Measurements from ENCODE around the gene TGFBR2.
"Not testable (repeated sequence)": the region's sequence is repeated elsewhere in the genome, so short reads cannot be mapped to it uniquely, and the experiment has no call there.

TGFBR2 gene

DNA sequence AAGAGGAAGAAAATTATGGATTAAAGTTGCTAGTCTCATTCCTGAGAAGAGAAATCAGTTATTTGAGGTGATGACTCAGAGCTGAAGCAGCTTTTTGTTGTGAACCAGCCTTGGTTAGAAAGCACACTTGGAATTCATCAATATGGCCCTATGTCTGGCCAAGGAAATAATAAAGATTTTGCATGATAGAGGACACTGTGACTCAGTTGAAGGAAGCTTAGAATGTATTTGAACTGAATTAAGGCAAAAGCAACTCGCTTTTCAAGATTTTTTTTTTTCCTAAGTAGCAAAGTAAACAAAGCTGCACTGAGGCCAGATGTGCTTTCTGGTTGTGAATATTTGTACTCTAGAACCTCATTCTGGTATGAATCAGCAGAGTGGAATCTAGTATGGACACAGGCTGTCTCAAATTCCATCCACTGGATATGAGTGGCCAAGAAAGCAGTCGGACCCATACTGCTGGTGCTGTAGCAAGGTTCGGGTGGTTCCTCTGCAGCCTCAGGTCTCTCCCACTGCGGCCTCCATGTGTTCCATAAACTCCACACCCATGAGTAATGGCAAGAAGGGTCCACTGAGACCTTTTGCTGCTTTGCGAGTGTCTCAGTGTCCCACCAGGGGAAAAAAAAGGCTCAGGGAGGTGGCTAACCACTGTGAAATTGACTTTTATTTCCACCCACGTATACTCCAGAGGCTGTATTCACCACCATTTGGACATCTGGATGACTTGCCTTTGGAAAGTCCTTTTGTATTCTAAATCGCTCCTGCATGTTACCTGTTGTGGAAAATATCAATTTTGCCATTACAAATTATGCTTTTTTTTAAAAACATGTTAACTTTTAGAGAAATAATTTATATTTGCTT lies 53.1 kb downstream of the TGFBR2 start:
- DNase-seq = no peak

DNA sequence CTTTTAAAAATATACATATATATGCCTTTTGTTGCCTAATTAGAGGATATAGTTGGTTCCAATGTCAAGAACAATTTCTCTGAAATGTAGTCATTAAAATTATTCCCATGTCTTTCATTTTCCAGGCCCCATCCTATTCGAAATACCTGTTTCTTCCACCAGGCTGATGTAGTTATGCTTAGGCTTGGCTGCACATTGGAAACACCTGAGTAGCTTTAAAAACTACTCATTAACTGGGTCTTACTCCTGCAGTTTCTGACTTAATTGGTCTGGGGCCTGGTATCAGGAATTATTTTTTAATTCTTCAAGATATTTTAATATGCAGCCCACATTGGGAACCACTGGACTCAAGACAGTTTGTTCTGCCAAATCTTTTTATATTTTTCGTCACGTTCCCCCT lies 53.7 kb downstream of the TGFBR2 start:
- DNase-seq = no peak

DNA sequence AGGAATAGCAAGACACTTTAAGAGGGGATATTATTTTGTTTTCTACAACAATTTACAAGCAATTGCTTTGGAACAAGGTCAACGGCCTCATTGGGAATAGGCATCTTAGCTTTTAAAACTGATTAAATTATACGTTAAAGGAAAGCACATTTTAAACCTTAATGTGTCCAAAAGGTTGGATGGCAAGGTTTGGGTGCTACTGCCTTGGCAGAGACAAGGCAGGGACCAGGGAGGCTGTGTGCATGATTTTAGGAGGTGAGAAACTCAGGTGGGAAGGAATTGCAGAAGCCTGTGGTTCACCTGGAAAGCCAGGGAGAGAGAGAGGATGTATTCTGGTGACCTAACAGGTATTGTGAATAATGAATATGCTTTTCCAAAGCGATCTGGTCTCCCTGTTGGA lies 54.3 kb downstream of the TGFBR2 start:
- DNase-seq = no peak

DNA sequence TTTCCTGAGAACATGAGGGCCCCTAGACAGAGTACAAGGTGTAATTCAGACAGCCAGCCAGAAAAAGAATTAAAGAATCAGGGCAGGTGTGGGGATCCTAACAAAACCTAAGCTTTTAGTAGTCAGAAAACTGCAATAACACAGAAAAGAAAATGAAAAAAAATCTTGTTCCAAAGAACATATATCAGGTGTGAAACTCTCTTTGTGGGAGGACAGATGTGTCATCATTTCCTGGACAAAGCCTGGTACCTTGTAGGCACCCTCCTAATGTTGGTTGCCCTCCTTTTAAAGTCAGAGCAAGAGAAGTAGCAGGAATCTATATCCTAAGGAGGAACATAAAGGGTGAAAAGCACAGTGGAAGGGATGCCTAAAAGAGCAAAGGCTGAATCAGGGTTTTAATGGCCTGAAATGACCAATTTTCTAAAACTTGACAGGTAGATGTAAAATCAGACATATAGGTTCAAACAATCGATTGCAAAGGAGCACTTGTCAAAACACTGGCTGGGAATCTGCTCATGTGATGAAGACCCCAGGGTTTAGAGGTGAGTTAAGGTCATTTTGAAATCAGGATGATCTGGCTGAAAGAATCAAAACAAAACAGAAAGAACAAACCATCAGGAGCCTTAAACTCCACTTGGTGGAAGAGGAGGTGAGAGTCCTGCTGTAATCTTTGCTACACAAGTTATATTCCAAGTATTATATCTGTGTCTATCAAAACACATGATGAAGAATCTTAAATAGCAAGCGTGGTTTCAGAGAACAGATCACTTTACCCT lies 54.9 kb downstream of the TGFBR2 start:
- no peak for DNase-seq

DNA sequence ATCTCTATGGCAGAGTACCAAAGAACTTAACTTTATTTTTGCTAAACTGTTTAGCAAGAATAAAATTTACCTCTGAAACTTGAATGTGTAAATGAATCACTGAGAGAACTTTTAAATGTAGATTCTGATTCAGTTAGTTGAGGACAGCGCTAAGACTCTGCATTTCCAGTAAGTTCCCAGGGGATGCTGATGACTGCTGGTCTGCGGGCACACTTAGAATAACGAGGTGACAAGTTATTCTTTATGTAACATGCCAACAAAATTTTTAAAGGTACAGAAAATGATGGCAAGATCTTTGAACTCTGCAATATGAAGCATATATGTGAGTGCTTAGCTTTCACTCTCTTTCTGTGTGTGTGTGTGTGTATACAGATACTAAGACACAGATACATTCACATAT lies 56.4 kb downstream of the TGFBR2 start:
- DNase-seq = no peak

DNA sequence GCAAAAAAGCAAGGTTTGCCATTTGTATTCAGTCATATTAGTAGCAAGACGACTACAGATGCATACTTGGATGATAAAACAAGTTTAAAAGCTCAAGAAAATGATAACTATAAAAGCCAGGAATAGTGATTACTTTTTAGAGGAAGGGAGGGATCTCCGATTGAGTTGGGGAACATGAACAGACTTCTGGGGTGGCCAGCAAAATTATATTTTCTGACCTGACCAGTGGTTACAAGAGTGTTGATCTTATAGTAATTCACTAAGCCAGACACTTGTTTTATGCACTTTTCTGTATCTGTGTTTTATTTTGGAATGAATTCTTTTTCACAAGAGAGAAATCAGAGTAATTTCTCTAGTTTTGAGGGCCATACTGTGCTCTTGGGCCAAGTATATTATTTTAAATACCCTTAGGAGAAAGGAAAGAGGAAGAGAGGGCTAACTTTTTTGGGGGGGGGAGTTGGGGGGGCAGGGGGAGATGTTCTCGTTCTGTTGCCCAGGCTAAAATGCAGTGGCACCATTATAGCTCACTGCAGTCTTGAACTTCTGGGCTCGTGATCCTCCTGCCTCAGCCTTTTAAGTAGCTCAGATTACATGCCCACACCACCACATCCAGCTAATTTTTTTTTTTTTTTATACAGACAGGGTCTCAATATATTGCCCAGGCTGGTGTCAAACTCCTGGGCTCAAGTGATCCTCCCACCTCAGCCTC lies 57.3 kb downstream of the TGFBR2 start:
- DNase-seq = no peak

DNA sequence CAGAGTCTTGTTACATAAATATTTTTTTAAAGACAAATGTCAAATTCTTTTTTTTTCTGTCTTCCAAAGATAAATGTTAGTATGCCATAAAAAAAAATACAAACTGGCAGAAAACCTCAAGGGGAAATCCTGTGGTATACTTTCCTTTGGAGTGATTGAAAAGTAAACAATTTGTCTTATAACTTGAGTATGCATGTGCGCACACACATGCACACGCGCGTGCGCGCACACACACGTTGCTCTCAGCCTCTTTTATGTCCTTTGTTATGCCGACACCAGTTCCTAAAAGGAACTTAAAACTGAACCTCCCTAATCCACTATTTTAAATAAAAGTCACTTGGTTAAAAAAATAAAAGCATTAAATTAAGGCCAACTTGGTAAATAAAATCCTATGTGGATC lies 58.1 kb downstream of the TGFBR2 start:
- DNase-seq = no peak

DNA sequence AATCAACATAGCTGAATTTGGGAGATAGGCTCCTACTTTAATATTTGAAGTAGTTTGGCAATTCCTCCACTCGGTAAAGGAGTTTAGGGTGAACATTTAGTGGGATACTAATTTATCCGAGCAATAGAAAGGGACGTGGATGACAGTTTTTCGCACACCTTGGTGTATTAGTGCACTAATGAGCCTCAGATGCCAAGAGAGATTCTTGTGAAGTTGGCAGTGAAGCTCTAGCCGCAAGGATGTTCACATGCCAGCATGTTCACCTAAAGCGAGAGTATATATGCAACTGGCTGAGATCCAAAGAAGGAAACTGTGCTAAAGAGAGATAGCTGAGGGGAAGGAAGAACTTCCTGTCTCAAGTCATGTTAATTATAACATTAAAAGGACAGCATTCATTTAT lies 58.5 kb downstream of the TGFBR2 start:
- DNase-seq = no peak

DNA sequence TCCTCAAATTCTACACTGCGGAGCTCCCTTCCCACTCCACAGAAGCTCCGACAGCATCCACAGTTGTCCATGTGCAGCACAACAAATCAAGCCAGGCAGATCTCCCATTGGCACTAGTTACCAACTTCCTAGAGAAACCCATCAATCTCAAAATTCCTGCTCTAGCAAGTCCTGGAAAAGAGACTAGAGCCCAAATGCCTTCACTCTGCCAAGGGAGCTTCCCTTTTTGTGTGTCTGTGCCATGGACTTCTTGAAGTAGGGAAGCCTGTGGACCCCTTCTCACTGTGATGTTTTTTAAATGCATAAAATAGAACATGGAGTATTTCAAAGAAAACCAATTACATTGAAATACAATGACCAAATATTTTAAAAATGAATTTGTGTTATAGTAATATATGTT lies 59.1 kb downstream of the TGFBR2 start:
- DNase-seq = no peak

DNA sequence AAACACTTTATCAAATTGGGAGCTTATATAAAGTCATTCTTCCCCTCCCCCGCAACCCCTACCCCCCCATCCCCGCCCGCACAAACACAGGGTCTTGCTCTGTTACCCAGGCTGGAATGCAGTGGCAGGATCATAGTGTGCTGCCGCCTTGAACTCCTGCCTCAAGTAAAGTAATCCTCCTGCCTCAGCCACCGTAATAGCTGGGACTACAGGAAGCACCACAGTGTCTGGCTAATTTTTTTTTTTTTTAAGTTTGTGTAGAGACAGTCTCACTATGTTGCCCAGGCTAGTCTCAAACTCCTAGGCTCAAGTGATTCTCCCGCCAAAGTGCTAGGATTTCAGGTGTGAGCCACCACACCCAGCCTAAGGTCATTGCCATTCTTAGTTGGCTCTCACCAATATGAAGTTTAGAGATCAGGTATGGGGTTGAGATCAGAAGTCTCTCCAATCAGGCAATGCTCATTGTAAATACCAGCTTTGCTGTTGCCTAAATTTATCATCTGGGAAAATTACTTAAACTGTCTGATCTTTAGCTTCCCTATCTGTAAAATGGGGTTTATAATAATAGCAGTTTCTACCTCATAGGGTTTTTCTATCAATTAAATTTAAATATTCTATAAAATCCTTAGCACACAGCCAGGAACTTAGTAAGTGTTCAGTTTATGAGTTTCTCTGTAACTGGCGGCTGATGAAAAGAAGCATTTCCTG lies 60.3 kb downstream of the TGFBR2 start:
- DNase-seq = no peak

DNA sequence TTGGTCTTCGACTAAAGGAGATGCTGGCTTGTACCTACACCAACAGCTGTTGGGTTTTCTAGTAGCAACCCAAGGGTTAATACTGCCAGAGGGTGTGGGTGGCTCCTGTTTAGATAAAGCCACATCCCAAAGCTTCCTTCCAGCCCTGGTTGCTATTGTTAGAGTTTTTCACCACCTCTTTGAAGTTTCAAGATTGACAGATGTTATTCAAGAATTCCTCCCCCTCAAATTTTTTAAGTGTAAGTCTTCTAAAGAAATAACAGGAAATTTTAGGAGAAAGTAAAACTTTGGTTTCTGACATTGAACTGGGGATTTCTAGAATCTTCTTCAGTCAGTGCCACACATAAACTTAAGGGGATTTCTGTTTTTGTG lies 60.9 kb downstream of the TGFBR2 start:
- no peak for DNase-seq

DNA sequence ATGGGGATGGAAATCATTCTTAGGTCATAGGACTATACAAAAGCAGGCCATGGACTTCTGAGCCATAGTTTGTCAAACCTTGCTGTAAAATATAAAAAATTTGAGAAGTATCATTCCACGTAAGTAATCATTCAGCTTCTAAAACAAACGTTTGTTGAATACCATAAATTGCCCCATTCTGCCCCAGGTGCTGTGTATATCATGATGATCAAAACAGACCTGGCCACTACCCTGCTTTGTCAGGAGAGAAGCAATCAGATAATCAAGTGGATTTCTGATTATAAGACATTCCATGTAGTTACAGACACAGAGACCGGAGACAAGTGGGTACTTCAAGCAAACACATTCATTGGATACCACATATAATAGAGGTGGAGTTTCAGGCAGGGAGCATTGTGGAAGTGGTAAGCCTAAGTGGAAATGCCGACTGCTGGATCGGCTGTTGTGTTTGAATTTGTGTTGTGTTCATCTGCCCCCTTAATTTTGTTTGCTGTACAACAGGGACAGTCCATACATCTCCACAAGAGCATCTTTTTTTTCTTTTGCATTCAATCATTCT lies 61.7 kb downstream of the TGFBR2 start:
- no peak for DNase-seq

DNA sequence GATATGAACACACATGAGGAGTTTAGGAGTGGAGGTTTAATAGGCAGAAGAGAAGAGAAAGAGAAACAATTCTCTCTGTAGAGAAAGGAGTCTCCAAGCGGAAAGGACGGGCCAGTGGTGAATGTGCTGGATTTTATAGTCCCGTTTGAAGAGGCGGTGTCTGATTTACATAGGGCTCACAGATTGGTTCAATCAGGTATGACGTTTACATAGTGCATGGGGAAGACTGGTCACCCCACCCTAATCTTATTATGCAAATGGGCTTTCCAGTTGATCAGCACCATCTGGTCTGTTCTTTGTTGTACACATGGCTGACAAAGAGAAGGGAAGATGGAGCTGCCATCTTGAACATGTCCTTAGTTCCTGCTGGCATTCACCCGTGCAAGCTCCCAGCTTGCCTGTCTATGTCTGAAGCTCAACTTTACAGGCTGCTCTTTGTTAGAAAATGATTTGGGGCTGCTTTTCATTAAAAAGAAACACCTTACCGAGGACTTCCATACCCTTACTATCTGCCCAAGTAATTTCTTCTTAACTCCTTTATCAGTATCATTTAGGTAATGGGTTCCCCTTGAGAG lies 63.0 kb downstream of the TGFBR2 start:
- not testable (repeated sequence) for DNase-seq

DNA sequence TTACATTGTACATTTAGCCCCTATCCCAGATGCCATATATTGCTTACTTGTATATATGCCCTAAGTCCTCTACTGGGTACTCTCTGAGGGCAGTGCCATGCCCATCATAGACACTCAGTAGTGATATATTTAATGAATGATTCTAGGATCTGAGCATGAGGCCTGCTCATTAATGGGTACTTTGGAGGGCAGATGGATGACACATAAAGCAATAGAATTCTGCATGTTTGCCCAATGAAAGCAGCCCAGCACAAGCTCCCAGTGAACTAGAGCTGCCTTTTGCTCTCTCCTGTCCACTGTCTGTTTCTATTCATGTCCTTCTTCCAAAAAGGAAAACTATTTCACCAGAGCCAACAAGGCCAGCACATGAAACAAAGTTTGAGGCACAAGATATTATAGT lies 63.9 kb downstream of the TGFBR2 start:
- DNase-seq = no peak

DNA sequence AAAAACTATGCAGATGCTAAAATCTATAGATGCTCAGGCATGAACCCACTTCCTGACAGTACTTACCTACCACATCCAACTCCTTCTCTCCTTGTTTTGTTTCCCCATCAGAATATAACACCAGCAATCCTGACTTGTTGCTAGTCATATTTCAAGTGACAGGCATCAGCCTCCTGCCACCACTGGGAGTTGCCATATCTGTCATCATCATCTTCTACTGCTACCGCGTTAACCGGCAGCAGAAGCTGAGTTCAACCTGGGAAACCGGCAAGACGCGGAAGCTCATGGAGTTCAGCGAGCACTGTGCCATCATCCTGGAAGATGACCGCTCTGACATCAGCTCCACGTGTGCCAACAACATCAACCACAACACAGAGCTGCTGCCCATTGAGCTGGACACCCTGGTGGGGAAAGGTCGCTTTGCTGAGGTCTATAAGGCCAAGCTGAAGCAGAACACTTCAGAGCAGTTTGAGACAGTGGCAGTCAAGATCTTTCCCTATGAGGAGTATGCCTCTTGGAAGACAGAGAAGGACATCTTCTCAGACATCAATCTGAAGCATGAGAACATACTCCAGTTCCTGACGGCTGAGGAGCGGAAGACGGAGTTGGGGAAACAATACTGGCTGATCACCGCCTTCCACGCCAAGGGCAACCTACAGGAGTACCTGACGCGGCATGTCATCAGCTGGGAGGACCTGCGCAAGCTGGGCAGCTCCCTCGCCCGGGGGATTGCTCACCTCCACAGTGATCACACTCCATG lies 65.3 kb downstream of the TGFBR2 start:
- DNase-seq = no peak

DNA sequence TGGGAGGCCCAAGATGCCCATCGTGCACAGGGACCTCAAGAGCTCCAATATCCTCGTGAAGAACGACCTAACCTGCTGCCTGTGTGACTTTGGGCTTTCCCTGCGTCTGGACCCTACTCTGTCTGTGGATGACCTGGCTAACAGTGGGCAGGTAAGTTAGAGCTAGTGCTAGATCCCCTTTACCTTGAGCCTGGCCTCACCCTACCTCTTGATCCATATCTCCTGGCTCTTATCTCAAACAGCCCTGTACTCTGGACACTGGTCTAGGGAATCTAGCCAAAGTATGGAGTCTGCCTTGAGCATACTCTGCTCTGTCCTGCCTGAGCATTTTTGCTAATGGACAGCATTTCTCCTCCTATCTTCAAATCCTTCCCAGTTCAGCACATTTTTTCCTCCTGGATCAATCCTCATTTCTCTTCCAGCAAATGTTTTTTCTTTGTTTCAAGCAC lies 65.9 kb downstream of the TGFBR2 start:
- DNase-seq = no peak

DNA sequence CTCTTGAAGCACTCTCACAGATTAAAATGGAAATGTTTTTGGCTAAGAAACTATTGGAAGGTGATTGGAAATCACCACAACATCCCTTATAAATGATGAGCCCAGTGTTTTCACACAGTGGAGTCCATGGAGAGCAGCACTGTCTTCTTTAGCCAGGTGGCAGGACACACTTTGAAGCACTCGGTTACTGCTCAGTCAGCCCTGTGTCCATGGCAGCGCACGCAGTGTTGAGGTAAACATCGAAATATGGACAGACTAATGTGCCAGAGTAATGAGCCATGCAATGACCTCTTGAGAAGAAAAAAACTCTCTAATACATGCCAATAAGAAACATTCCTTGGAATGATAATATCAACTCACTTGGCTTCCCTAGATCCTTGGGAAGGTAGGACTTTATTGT lies 66.6 kb downstream of the TGFBR2 start:
- DNase-seq = no peak

DNA sequence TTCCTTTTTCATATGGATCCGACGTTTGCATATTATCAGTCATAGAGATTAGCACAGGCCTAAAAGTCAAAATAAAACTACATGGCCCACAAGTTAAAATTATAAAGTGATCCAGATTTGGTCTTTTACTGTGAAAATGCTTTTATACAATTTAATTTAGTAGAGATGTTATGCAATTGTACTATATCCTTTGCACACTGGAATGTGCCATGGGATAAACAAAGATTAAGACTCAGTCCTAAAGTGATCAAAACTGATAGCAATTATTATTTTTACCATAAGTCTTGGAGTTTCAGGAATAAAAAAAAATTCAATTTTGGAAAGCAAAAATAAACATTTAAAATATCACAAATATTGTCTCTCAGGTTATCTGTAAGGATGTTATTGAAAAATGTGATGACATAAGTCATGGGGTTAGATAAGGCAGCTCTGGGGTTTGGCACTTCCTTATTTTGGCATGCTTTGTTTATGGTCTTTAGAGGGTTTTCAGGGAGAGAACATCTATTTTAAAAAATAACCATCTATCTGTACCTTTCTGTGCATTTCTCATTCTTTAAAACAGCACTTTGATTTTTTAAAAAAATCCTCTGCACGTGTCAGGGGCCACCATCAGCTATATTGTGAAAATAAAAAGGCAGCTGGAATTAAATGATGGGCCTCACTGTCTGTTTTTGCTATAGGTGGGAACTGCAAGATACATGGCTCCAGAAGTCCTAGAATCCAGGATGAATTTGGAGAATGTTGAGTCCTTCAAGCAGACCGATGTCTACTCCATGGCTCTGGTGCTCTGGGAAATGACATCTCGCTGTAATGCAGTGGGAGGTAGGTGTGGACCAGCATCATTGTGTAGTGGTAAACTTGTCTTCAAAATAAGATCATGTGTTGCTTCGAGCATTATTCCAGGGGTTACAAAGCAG lies 67.3 kb downstream of the TGFBR2 start:
- no peak for DNase-seq

DNA sequence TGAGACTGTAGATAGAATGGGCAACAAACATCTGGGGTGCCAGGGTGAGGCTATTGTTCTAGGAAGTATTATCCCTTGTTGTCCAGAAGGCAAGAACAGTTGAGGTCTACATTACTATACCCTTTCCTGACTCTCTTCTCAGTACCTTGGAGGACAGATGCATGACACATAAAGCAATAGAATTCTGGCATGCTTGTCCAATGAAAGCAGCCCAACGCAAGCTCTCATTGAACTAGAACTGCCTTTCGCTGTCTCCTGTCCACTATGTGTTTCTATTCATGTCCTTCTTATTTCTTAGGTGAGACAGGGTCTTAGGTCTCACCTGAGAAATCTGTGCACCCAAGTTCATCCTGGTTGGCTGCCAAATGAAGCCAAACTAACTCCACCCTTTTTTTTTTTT lies 68.6 kb downstream of the TGFBR2 start:
- no peak for DNase-seq

DNA sequence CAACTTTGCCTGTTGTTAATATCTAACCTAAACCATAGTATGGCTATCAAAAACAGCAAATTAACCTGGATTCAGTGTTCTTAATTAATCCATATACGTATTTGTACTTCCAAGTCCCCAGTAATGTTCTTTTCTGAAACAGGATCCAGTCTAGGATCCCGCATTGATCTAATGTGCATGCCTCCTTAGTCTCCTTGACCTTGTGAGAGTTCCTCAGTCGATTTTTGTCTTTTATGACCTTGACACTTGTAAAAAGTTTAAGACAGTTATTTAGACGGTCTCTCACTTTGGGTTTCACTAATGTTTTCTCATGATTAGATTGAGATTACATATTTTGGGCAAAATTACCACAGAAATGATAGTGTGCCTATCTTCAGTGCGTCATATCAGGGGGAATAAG lies 69.4 kb downstream of the TGFBR2 start:
- no peak for DNase-seq
